Cardiac fibroblast (primary cell): Measurements from ENCODE around the gene SSU72.
"Not testable (repeated sequence)": the region's sequence is repeated elsewhere in the genome, so short reads cannot be mapped to it uniquely, and the experiment has no call there.

Experiments used
- DNase-seq, 2 donors: peaks; one replicate each; pipeline versions ENCODE4 v3.0.0 to v3.0.0-alpha.2; 2010; ENCODE audit warnings: low read depth in 2 of 2
- H3K4me3 ChIP-seq, 2 donors: replicated peaks in 1 of 2; 1 replicate in 1 of 2; 2 replicates in 1 of 2; pipeline ENCODE4 v1.5.1; 2011; ENCODE audit warnings: low read depth in 2 of 2, low read length in 2 of 2, mild to moderate bottlenecking in 2 of 2, moderate library complexity in 1 of 2
- TF ChIP-seq, protein P1 (sequence below): IDR thresholded peaks from one replicate; pipeline ENCODE4 v1.5.1; 2011; ENCODE audit warnings: low read depth, mild to moderate bottlenecking, low read length, inconsistent platforms

The SSU72 gene

GRCh38 chr1:1537626-1538250 is 36.9 kb downstream of the SSU72 start:
- DNase-seq = no peak
- H3K4me3 ChIP-seq = no peak overlapping the region
- TF ChIP-seq, protein P1, sequence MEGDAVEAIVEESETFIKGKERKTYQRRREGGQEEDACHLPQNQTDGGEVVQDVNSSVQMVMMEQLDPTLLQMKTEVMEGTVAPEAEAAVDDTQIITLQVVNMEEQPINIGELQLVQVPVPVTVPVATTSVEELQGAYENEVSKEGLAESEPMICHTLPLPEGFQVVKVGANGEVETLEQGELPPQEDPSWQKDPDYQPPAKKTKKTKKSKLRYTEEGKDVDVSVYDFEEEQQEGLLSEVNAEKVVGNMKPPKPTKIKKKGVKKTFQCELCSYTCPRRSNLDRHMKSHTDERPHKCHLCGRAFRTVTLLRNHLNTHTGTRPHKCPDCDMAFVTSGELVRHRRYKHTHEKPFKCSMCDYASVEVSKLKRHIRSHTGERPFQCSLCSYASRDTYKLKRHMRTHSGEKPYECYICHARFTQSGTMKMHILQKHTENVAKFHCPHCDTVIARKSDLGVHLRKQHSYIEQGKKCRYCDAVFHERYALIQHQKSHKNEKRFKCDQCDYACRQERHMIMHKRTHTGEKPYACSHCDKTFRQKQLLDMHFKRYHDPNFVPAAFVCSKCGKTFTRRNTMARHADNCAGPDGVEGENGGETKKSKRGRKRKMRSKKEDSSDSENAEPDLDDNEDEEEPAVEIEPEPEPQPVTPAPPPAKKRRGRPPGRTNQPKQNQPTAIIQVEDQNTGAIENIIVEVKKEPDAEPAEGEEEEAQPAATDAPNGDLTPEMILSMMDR = no peak

DNA sequence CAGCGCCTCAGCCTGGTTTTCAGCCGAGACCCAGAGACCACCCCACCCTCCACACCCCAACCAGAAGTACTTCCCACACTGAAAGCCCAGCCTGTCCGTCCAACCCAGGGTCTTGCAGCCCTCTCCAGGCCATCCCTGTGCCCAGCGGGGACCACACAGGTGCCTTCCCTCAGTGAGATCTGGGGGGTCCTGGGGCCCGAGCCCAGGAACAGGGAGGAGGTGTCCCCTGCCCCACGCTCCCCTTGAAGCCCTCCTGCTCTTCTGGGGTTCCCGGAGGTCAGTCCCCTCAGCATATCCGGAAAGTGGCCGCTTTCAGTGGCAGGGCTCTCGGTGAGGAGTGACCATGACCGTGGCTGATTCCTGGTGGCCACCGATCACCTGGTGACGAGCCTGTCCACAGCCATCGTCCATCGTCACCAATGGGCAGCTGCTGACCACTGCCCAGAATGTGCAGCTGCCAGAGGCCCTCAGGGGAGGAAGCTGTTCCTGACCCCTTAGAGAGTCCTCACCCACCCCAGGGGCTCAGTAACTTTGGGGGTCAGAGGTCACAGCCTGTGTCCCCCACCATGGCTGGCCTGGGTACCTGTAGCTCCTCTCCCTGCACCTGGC is 37.6 kb downstream of the SSU72 start:
- TF ChIP-seq, protein P1 = no peak
- no peak overlapping the region for H3K4me3 ChIP-seq
- DNase-seq = no peak

GRCh38 chr1:1536019-1536937 is 38.4 kb downstream of the SSU72 start:
- no peak overlapping the region for H3K4me3 ChIP-seq
- DNase-seq = no peak
- TF ChIP-seq, protein P1 = no peak

- H3K4me3 ChIP-seq = no peak overlapping the region
- TF ChIP-seq, protein P1 = no peak
- no peak for DNase-seq
These were observed 39.3 kb downstream of the SSU72 start for GRCh38 chr1:1535201-1536018.

DNA sequence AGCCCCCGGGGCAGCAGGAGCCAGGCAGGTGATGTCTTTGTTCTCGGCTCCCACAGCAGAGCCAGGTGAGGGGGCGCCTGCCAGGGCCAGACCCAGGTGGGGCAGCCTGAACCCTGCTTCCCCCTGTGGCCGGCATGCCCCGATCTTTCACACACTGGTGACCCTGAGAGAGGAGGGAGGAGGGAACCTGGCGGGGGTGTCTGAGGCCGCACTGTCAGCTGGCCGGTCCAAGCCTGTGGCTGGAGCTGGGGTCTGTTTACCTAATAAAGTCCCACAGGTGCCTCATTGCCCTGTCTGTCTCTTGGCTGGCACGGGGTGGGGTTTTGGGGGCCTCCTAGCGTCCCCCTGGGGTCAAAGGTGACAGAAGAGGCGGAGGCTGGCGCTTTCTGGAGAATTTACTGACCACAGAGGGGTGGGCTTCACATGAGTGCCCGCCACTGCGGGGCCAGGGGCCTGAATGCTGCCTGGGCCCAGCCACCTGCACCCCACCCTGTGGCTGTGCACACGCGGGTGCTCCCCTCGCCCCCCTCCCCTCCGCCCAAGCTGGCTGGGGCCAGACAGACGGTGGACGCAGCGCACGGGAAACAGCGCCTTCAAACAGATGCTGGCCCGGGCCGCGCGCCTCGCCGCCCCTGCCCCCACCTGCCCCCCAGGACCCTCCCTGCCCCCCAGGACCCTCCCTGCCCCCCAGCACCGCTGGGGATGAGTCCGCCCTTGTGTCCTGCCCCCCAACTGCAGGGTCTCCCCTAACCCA is 40.1 kb downstream of the SSU72 start:
- no peak overlapping the region for H3K4me3 ChIP-seq
- TF ChIP-seq, protein P1 = no peak
- DNase-seq = no peak

GRCh38 chr1:1533894-1534291 is 40.8 kb downstream of the SSU72 start:
- H3K4me3 ChIP-seq, DNase-seq: not testable (repeated sequence)

- not testable (repeated sequence) for DNase-seq, H3K4me3 ChIP-seq
These were observed 41.3 kb downstream of the SSU72 start for GRCh38 chr1:1533176-1533893.
